Testis (tissue), 3 donors: ENCODE measurements around the gene LRRTM4. TPM values are rescaled to one million over a fixed set of nuclear protein-coding genes. Genes with fewer than 3 reads are reported as not detected.

Experiments used
- DNase-seq: peaks from one replicate; pipeline ENCODE4 v3.0.0-alpha.2; 2019
- H3K27ac ChIP-seq, 2 donors: fragments of 200-600 bp; sonication (generic); one replicate each; pipeline ENCODE4 v1.5.1; 2019
- H3K27me3 ChIP-seq: fragments of 200-600 bp; sonication (generic); one replicate; pipeline ENCODE4 v1.5.1; 2019
- H3K36me3 ChIP-seq: fragments of 200-600 bp; sonication (generic); one replicate; pipeline ENCODE4 v1.5.1; 2017; ENCODE audit warnings: low read depth; ENCODE audit errors: missing control alignments
- H3K4me1 ChIP-seq: fragments of 200-600 bp; sonication (generic); one replicate; pipeline ENCODE4 v1.5.1; 2019
- H3K4me3 ChIP-seq, 2 donors: fragments of 200-600 bp; sonication (generic); one replicate each; pipeline ENCODE4 v1.5.1; 2017 to 2019
- H3K9me3 ChIP-seq: fragments of 200-600 bp; sonication (generic); one replicate; pipeline ENCODE4 v1.5.1; 2017
- POLR2A ChIP-seq: fragments of 450-650 bp; IDR thresholded peaks from one replicate; pipeline ENCODE4 v1.6.1; 2017; ENCODE audit warnings: antibody characterized with exemption, mild to moderate bottlenecking, moderate library complexity
- WGBS, 2 donors: methylation state at CpG; one replicate each; pipeline ENCODE4 v1.1.5; 2018; 5-methylcytosine and 5-hydroxymethylcytosine counted together
- intact Hi-C: fragments of 100-400 bp; cut with DNase I; formaldehyde crosslinking; loops from one replicate; pipeline ENCODE4 v1.15.1; 2023; ENCODE audit warnings: low total_unique reads
- polyA plus RNA-seq: library from polyadenylated mRNA; stranded (reverse); fragments of 350-450 nt; fragmentation: Illumina TruSeq; extraction: RNeasy Lipid Tissue Mini Kit (QIAGEN cat#74804); gene quantifications from one replicate; pipeline ENCODE4 v1.2.3, GENCODE V29; 2014; ENCODE audit warnings: low read depth, low replicate concordance; ENCODE audit not compliant: insufficient read depth
- total RNA-seq, 2 donors: library from RNA; depleted of rRNA; stranded (reverse); fragments of >200 nt; gene quantifications; one replicate each; pipeline ENCODE4 v1.2.3, GENCODE V29; 2016
- TF ChIP-seq, protein P1 (sequence below), 3 experiments: fragments of 450-650 bp in 2 of 3; fragments of 200-600 bp in 1 of 3; sonication (generic) in 1 of 3; IDR thresholded peaks; one replicate each; pipeline ENCODE4 v1.5.1; 2016 to 2019; ENCODE audit warnings: antibody characterized with exemption in 3 of 3, mild to moderate bottlenecking in 2 of 3, moderate library complexity in 1 of 3

The LRRTM4 gene
- total and polyA plus RNA-seq, 3 donors from 2014 or later = 0.08 to 0.19 (median 0.13) TPM

DNA sequence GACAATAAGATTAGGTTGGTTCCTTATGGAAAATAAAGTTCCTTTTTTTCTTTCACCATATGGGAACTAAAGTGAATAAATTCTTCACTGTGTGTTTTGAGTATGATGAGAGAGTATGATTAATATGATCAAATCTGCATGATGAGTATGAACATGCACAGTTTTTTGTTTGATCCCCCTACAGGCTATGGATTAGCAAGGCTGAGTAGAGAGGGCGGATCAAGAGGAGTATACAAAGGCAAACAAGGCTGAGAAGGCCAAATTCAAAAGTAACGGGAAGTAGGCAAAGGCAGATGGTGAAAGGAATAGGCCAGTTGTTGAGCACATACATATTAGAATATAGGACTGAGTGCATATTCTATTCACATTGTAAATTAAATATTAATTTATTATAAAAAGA lies 508.2 kb downstream of the LRRTM4 start:
- TF ChIP-seq, protein P1, sequence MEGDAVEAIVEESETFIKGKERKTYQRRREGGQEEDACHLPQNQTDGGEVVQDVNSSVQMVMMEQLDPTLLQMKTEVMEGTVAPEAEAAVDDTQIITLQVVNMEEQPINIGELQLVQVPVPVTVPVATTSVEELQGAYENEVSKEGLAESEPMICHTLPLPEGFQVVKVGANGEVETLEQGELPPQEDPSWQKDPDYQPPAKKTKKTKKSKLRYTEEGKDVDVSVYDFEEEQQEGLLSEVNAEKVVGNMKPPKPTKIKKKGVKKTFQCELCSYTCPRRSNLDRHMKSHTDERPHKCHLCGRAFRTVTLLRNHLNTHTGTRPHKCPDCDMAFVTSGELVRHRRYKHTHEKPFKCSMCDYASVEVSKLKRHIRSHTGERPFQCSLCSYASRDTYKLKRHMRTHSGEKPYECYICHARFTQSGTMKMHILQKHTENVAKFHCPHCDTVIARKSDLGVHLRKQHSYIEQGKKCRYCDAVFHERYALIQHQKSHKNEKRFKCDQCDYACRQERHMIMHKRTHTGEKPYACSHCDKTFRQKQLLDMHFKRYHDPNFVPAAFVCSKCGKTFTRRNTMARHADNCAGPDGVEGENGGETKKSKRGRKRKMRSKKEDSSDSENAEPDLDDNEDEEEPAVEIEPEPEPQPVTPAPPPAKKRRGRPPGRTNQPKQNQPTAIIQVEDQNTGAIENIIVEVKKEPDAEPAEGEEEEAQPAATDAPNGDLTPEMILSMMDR (IDR thresholded peaks at IDR 0.05) = no peak
- TF ChIP-seq POLR2A = no peak
- no peak overlapping the region for H3K4me3 ChIP-seq
- intact Hi-C loops = no loop called here
- no peaks in the 10 kb centered on the region for H3K4me1 ChIP-seq
- no peak overlapping the region for H3K27ac ChIP-seq
- no peak for DNase-seq
- no peaks in the 10 kb centered on the region for H3K9me3 ChIP-seq
- no peaks in the 10 kb centered on the region for H3K27me3 ChIP-seq
- whole genome bisulfite sequencing, 2 donors = 87 to 92% methylated on average over 2 of the region's 2 CpGs
- no peaks in the 10 kb centered on the region for H3K36me3 ChIP-seq

DNA sequence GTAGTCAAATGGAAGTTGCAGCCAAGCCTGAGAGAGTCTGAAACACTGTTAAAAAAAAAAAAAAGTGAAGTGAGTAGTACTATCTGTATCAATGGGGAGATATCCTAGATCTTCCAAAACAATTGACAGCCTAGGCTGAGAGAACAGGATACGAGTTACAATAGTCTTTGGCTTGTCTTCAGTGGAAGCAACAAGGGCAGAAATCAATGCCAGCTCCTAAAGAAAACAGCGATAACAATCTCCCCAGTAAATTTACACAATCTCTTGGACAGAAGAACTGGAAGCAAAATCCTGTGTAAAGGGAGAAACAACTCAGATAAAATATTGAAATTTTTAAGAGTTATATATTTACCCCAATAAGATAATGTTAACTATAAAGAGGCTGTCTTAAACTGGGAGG lies 508.7 kb downstream of the LRRTM4 start:
- intact Hi-C loops = no loop called here
- H3K27me3 ChIP-seq = no peaks in the 10 kb centered on the region
- H3K4me1 ChIP-seq = no peaks in the 10 kb centered on the region
- H3K36me3 ChIP-seq = no peaks in the 10 kb centered on the region
- no peaks in the 10 kb centered on the region for H3K9me3 ChIP-seq
- H3K4me3 ChIP-seq = no peak overlapping the region
- 64 to 80% methylated on average over 2 of the region's 2 CpGs for WGBS, 2 donors
- no peak for DNase-seq
- H3K27ac ChIP-seq = no peak overlapping the region
- TF ChIP-seq POLR2A = no peak
- TF ChIP-seq, protein P1 (IDR thresholded peaks at IDR 0.05) = no peak

DNA sequence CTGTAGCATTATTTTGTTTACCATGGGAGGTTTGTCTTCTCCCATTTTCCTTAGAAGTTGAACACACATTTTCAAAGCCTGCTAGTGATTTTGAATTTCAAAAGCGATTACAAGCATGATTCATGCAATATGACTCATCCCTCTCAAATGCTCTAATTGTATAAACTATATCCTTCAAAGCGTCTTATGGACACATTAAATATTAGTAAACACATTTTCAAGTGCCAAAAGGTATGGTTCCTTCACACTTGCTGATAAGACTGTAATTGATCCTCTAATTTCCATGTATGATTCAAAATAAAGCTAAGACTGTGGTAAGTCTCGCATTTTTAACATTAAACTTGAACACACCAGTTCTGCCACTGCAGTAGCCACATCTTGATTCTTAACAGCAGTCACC lies 512.9 kb downstream of the LRRTM4 start:
- Histone ChIP-seq H3K27ac (no peak overlapping the region), H3K4me3 (no peak overlapping the region)
- no peak for DNase-seq

DNA sequence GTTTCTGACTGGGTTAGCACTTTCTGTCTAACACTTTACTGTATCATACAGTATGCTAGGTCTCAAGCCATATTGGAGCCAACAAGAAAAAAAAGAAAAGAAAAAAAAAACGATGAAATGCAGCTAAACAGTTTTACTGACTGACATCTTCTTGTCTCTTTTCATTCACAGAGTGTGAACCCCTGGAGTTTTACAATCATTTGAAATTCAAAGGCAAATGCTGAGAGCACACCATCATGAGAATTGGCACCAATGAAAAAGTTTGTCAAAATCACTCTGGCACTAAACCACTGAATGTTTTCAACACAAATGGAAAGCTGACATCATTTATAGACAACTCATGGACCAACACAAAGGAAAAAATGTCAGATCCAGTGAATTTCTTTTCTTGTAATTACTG lies 513.3 kb downstream of the LRRTM4 start:
- TF ChIP-seq POLR2A = no peak
- TF ChIP-seq, protein P1 (IDR thresholded peaks at IDR 0.05) = no peak
- H3K9me3 ChIP-seq = no peaks in the 10 kb centered on the region
- no peak overlapping the region for H3K27ac ChIP-seq
- H3K36me3 ChIP-seq = no peaks in the 10 kb centered on the region
- no peaks in the 10 kb centered on the region for H3K27me3 ChIP-seq
- intact Hi-C loops = no loop called here
- H3K4me3 ChIP-seq = no peak overlapping the region
- 0 to 8% methylated on average over 1 of the region's 1 CpG for WGBS, 2 donors
- DNase-seq = no peak
- H3K4me1 ChIP-seq = no peaks in the 10 kb centered on the region

More for the DNA sequence above, 512.9 kb downstream of the LRRTM4 start:
- 80 to 86% methylated on average over 3 of the region's 3 CpGs for WGBS, 2 donors
- TF ChIP-seq POLR2A = no peak
- TF ChIP-seq, protein P1 (IDR thresholded peaks at IDR 0.05) = no peak
- H3K27me3 ChIP-seq = no peaks in the 10 kb centered on the region
- no peaks in the 10 kb centered on the region for H3K9me3 ChIP-seq
- no peaks in the 10 kb centered on the region for H3K4me1 ChIP-seq
- intact Hi-C loops = no loop called here
- no peaks in the 10 kb centered on the region for H3K36me3 ChIP-seq

DNA sequence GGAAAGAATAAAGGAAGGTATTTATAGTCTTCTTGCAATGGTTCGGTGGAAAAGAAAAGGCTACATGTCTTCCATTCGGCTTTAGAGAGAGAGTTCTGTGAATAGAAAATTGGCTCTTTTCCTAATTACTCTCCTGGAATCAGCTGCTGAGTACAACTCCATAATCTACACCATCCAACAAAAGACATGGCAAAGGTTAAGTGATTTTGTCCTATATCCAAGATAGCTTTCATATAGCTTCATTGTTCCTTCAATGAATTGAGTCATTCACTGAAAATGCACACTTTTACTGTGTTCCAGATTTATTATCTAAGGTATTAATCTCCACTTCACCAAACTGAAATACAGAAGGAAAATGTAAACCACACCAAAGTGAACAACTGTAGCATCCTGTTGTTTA lies 514.5 kb downstream of the LRRTM4 start:
- H3K27ac ChIP-seq = no peak overlapping the region
- WGBS, 2 donors = 63 to 80% methylated on average over 2 of the region's 2 CpGs

More for the DNA sequence above, 514.5 kb downstream of the LRRTM4 start:
- Histone ChIP-seq H3K4me3 (no peak overlapping the region), H3K27me3 (no peaks in the 10 kb centered on the region), H3K36me3 (no peaks in the 10 kb centered on the region), H3K4me1 (no peaks in the 10 kb centered on the region), H3K9me3 (no peaks in the 10 kb centered on the region)
- no peak for DNase-seq
- no peak for TF ChIP-seq POLR2A
- TF ChIP-seq, protein P1 (IDR thresholded peaks at IDR 0.05) = no peak
- intact Hi-C loops = no loop called here
